ENCODE measurements around the gene GGT7.

GGT7 gene

GRCh38 chr20:34852298-34852697 is 20.4 kb downstream of the GGT7 start:
- DNase-seq: no peak
- Histone ChIP-seq H3K4me3 (ENCODE audit: low read depth, low read length) (no peak overlapping the region), H3K4me1 (no peaks in the 10 kb centered on the region), H3K36me3 (no peaks in the 10 kb centered on the region), H3K9me3 (no peaks in the 10 kb centered on the region), H3K27me3 (no peaks in the 10 kb centered on the region)
- TF ChIP-seq CTCF (IDR thresholded peaks at IDR 0.05; ENCODE audit: low read depth, low read length): no peak

GRCh38 chr20:34850969-34851368 is 21.7 kb downstream of the GGT7 start:
- TF ChIP-seq CTCF (IDR thresholded peaks at IDR 0.05; ENCODE audit: low read depth, low read length): no peak
- Histone ChIP-seq H3K27me3 (no peaks in the 10 kb centered on the region), H3K4me1 (no peaks in the 10 kb centered on the region), H3K36me3 (no peaks in the 10 kb centered on the region), H3K4me3 (ENCODE audit: low read depth, low read length) (no peak overlapping the region), H3K9me3 (no peaks in the 10 kb centered on the region)
- no peak for DNase-seq

- Histone ChIP-seq H3K4me1 (no peaks in the 10 kb centered on the region), H3K36me3 (no peaks in the 10 kb centered on the region), H3K9me3 (no peaks in the 10 kb centered on the region), H3K4me3 (ENCODE audit: low read depth, low read length) (no peak overlapping the region), H3K27me3 (no peaks in the 10 kb centered on the region)
- TF ChIP-seq CTCF (IDR thresholded peaks at IDR 0.05; ENCODE audit: low read depth, low read length): no peak
- no peak for DNase-seq
These were observed 22.9 kb downstream of the GGT7 start for GRCh38 chr20:34849778-34850177.

GRCh38 chr20:34848597-34848996 is 24.1 kb downstream of the GGT7 start:
- no peaks in the 10 kb centered on the region for H3K4me1 ChIP-seq
- DNase-seq: no peak
- H3K27me3 ChIP-seq: no peaks in the 10 kb centered on the region
- TF ChIP-seq CTCF (IDR thresholded peaks at IDR 0.05; ENCODE audit: low read depth, low read length): no peak
- no peak overlapping the region for H3K4me3 ChIP-seq (ENCODE audit: low read depth, low read length)
- peaks cover under 1% of the 10 kb centered on the region; the same call in 1 of the 2 replicates for H3K9me3 ChIP-seq
- H3K36me3 ChIP-seq: no peaks in the 10 kb centered on the region

- no peak for DNase-seq
- Histone ChIP-seq H3K4me3 (ENCODE audit: low read depth, low read length) (no peak overlapping the region), H3K4me1 (no peaks in the 10 kb centered on the region), H3K27me3 (no peaks in the 10 kb centered on the region; the same call in none of the 2 replicates), H3K9me3 (peaks cover 3% of the 10 kb centered on the region; the same call in 1 of the 2 replicates), H3K36me3 (no peaks in the 10 kb centered on the region)
- no peak for TF ChIP-seq CTCF (IDR thresholded peaks at IDR 0.05; ENCODE audit: low read depth, low read length)
These were observed 29.2 kb downstream of the GGT7 start for GRCh38 chr20:34843421-34843820.

GRCh38 chr20:34842143-34842542 is 30.5 kb downstream of the GGT7 start:
- no peak for TF ChIP-seq CTCF (IDR thresholded peaks at IDR 0.05; ENCODE audit: low read depth, low read length)
- DNase-seq: no peak
- no peaks in the 10 kb centered on the region for H3K4me1 ChIP-seq
- peaks cover 3% of the 10 kb centered on the region; the same call in 1 of the 2 replicates for H3K9me3 ChIP-seq
- H3K36me3 ChIP-seq: no peaks in the 10 kb centered on the region
- no peak overlapping the region for H3K4me3 ChIP-seq (ENCODE audit: low read depth, low read length)
- no peaks in the 10 kb centered on the region; the same call in none of the 2 replicates for H3K27me3 ChIP-seq
